Astrocyte (in vitro differentiated cells and primary cell): ENCODE results near the gene TIAM2.

ENCODE experiments used
- CTCF ChIP-seq: IDR thresholded peaks from 2 replicates; pipeline ENCODE4 v1.5.1; 2011; ENCODE audit warnings: low read depth, mild to moderate bottlenecking, inconsistent platforms, low read length, moderate library complexity; ENCODE audit not compliant: insufficient read depth
- EZH2 ChIP-seq: IDR thresholded peaks from 2 replicates; pipeline ENCODE4 v1.6.1; 2012; ENCODE audit warnings: mild to moderate bottlenecking, low read length, inconsistent platforms; ENCODE audit not compliant: insufficient read depth

DNA sequence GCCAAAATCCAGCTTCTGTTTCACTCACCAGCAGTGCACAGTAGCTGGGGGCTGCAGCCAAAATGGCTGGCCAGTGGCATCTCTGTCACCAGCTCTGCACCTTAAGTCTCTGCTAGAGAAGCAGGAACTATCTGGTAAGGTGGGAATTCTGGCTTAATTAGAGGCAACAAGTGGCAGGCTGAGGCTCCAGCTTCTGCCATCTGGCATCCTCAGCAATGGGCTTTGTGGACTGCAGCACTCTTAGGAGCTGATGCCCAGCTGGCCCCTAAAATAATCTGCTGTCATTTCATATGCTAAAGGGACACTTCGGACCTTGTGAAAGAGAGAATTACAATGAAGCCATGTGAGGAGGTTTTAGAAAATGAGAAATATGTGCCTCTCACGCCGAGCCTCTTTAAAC, 264.1 kb downstream of the TIAM2 start:
- TF ChIP-seq EZH2, result no peak
- TF ChIP-seq CTCF, result no peak
